Gastrocnemius medialis (tissue), 4 donors: ENCODE data around the gene CNGA2. TPM values are rescaled to one million over a fixed set of nuclear protein-coding genes. Genes with fewer than 3 reads are reported as not detected.
A peak's percentile ranks its signal among the peaks of the same experiment; 100 is the strongest.

ENCODE experiments used
- ATAC-seq, 2 donors: fragments of 150-250 bp; one replicate each; pipeline ENCODE4 v1.9.1; 2016
- DNase-seq, 2 donors: peaks; one replicate each; pipeline ENCODE4 v3.0.0-alpha.2; 2019
- H3K27ac ChIP-seq, 4 donors: fragments of 200-600 bp; sonication (generic); 1 replicate in 1 of 4; 2 replicates in 3 of 4; pipeline ENCODE4 v1.5.1; 2016 to 2018; ENCODE audit warnings: mild to moderate bottlenecking in 2 of 4, moderate library complexity in 1 of 4
- H3K27me3 ChIP-seq, 3 donors: fragments of 200-600 bp; sonication (generic) in 2 of 3; 1 replicate in 1 of 3; 2 replicates in 2 of 3; pipeline versions ENCODE4 v1.5.1 to v1.6.0; 2016 to 2019; ENCODE audit warnings: mild to moderate bottlenecking in 1 of 3, moderate library complexity in 1 of 3
- H3K36me3 ChIP-seq, 2 donors: fragments of 200-600 bp; sonication (generic) in 1 of 2; one replicate each; pipeline ENCODE4 v1.5.1; 2017 to 2018
- H3K4me1 ChIP-seq, 2 donors: fragments of 200-600 bp; sonication (generic) in 1 of 2; one replicate each; pipeline ENCODE4 v1.5.1; 2016 to 2017; ENCODE audit warnings: mild to moderate bottlenecking in 2 of 2
- H3K4me3 ChIP-seq, 4 donors: fragments of 200-600 bp; sonication (generic) in 3 of 4; 1 replicate in 1 of 4; 2 replicates in 3 of 4; pipeline ENCODE4 v1.5.1; 2016 to 2019; ENCODE audit warnings: mild to moderate bottlenecking in 2 of 4
- H3K9me3 ChIP-seq, 3 donors: fragments of 200-600 bp; sonication (generic) in 2 of 3; 1 replicate in 1 of 3; 2 replicates in 2 of 3; pipeline ENCODE4 v1.5.1; 2016 to 2019
- CTCF ChIP-seq, 5 experiments: fragments of 450-650 bp in 3 of 5; fragments of 200-600 bp in 2 of 5; sonication (generic) in 2 of 5; IDR thresholded peaks in 4 of 5; conservative IDR thresholded peaks in 1 of 5; 1 replicate in 4 of 5; 2 replicates in 1 of 5; pipeline ENCODE4 v1.5.1; 2016 to 2019; ENCODE audit warnings: antibody characterized with exemption in 5 of 5, mild to moderate bottlenecking in 3 of 5, moderate library complexity in 3 of 5
- POLR2A ChIP-seq, 2 donors: fragments of 450-650 bp; IDR thresholded peaks; one replicate each; pipeline ENCODE4 v1.6.1; 2017; ENCODE audit warnings: antibody characterized with exemption in 2 of 2, mild to moderate bottlenecking in 2 of 2, moderate library complexity in 2 of 2
- in situ Hi-C, 4 donors: fragments of 200-750 bp; cut with MboI; loops; one replicate each; pipeline versions ENCODE4 v1.15.0 to v1.8.0; 2017; ENCODE audit warnings: low sequenced_read_pairs in 4 of 4
- intact Hi-C: fragments of 100-400 bp; cut with DNase I; formaldehyde crosslinking; loops from one replicate; pipeline ENCODE4 v1.15.1; 2023; ENCODE audit warnings: low total_unique reads
- total RNA-seq, 4 donors: library from RNA; depleted of rRNA; stranded (reverse); fragments of >200 nt; gene quantifications; one replicate each; pipeline versions ENCODE4 v1.1.0 to v1.2.3, GENCODE V29; 2016

CNGA2 gene
- total RNA-seq, 4 donors from 2014 or later = not detected

DNA sequence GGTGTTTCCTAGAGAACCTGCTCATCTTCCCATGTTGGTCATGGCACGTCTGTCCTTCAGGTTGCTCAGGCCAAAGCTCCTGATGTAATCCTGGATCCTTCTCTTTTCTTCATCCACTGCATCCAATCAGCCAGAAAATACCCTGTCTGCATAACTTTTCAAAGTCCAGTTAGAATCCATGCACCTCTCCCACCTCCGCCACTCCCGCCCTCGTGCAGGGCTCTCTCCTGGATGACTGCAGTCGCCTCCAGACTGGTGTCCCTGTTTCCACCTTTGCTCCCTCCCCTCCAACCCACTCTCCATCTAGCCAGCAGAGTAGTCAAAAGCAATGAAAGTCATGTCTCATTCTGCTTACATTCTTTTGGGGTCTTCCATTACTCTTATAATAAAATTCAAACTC, 16.0 kb downstream of the CNGA2 start:
- TF ChIP-seq CTCF (IDR thresholded peaks at IDR 0.05 in 4 of 5, conservative IDR thresholded peaks at IDR 0.05 in 1 of 5) (no peak), POLR2A (IDR thresholded peaks at IDR 0.05) (no peak)
- Histone ChIP-seq H3K27me3 (no peaks in the 10 kb centered on the region), H3K27ac (no peak overlapping the region), H3K36me3 (no peaks in the 10 kb centered on the region), H3K4me3 (no peak overlapping the region), H3K4me1 (no peaks in the 10 kb centered on the region), H3K9me3 (no peaks in the 10 kb centered on the region)
- in situ Hi-C loops (loop anchor here (10.0 to 25.0 kb wide), 3 partner anchors 884 to 1062 kb away; partner anchors contain the start of gene GABRQ (in 4 of the 4)), intact Hi-C loops (loop anchor here (5.0 to 10.0 kb wide), 2 partner anchors 887 to 1064 kb away; partner anchors contain the start of gene GABRQ)
- DNase-seq (no peak), ATAC-seq (no peak)

DNA sequence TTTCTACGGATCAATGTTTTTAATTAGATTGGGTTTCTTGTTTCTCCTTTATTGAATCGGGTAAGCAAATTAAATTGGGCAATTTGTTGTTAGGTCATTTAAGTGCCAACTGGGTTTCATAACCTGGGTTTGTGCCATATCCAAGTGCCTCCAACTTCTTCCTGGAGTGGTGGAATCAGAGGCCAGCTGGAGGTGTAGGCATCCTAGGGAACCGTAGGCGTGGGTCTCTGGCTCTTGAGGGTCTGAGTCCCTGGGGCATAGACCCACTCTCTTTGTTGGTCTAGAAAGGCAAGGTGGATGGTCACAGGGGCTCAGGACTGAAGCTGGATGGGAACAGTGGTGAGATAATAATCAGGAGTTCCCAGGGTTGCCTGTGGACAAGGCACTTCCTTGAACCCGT, 18.3 kb downstream of the CNGA2 start:
- Histone ChIP-seq H3K27ac (no peak overlapping the region), H3K9me3 (no peaks in the 10 kb centered on the region), H3K27me3 (no peaks in the 10 kb centered on the region), H3K4me3 (no peak overlapping the region), H3K4me1 (no peaks in the 10 kb centered on the region), H3K36me3 (no peaks in the 10 kb centered on the region)
- intact Hi-C loops (loop anchor here (5.0 to 10.0 kb wide), 2 partner anchors 884 to 1062 kb away; partner anchors contain the start of gene GABRQ), in situ Hi-C loops (loop anchor here (10.0 to 25.0 kb wide), 3 partner anchors 882 to 1059 kb away; partner anchors contain the start of gene GABRQ (in 4 of the 4))
- no peak for DNase-seq
- TF ChIP-seq CTCF (IDR thresholded peaks at IDR 0.05 in 4 of 5, conservative IDR thresholded peaks at IDR 0.05 in 1 of 5) = no peak
- TF ChIP-seq POLR2A (IDR thresholded peaks at IDR 0.05) = no peak
- no peak for ATAC-seq

DNA sequence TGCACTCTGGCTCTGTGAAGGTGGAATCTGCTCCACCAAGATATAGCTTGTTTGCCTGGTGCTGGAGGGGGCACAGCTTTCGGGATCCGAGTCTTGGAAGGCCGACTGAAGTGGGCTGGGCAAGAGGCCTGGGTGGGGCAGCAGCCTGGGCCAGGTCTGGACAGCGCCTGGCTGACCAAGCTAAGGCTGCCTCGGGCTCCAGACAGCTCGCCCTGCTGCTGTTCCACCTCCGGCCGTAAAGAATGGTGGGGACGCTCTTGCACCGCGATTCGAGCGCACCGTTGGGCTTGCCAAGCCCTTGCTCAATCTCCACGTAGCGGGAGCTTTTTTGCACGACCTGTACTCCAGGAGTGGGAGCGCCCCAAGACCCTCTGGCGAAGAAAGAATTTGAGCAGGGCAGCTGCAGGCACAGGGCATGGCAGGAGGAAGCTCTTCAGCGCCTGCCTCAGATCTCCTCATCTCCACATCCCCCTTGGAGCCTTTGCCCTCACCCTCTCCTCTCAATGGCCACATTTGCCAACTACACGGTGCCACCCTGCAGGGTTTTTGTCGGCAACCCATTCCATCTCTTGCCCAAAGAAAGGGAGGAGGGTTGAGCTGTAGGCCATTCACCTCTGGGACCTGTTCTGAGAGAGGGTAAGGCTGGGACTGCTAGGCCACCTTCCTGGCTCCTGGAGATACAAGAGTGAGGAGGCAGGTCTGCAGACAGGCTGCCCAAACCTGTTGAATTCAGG, 18.9 kb downstream of the CNGA2 start:
- H3K36me3 ChIP-seq = no peaks in the 10 kb centered on the region
- H3K27ac ChIP-seq = no peak overlapping the region
- no peaks in the 10 kb centered on the region for H3K27me3 ChIP-seq
- TF ChIP-seq CTCF (IDR thresholded peaks at IDR 0.05 in 4 of 5, conservative IDR thresholded peaks at IDR 0.05 in 1 of 5) (peak; percentile 37 to 71 (median 59)), POLR2A (IDR thresholded peaks at IDR 0.05) (no peak)
- no peak overlapping the region for H3K4me3 ChIP-seq
- intact Hi-C loops = loop anchor here (5.0 to 10.0 kb wide), 2 partner anchors 884 to 1061 kb away; partner anchors contain the start of gene GABRQ
- no peaks in the 10 kb centered on the region for H3K9me3 ChIP-seq
- peak; percentile 58 to 72 for ATAC-seq
- H3K4me1 ChIP-seq = no peaks in the 10 kb centered on the region
- in situ Hi-C loops = loop anchor here (10.0 to 25.0 kb wide), 3 partner anchors 881 to 1059 kb away; partner anchors contain the start of gene GABRQ (in 4 of the 4)
- DNase-seq = peak; percentile 4 to 19

DNA sequence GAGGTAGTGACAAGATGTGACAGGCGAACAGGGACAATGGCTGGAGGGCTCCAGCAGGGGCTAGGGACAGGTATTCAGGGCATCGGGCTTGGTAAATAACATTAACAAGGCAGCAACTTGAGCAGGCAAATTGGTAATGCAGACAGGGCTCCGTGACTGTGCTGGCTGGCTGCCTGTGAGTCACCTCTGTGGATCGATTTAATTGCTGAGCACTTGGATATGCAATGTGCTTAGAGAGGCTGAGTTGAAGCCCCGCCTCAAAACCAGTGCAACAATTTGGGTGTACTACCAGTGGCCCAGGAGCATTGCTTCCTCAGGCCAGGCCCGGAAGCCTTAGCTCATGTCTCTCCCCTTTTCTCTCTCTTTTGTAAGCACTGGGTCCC, 19.5 kb downstream of the CNGA2 start:
- Histone ChIP-seq H3K9me3 (no peaks in the 10 kb centered on the region), H3K27me3 (no peaks in the 10 kb centered on the region), H3K4me3 (no peak overlapping the region), H3K4me1 (no peaks in the 10 kb centered on the region), H3K27ac (no peak overlapping the region), H3K36me3 (no peaks in the 10 kb centered on the region)
- no peak for DNase-seq
- intact Hi-C loops = loop anchor here (5.0 to 10.0 kb wide), 2 partner anchors 883 to 1061 kb away; partner anchors contain the start of gene GABRQ
- in situ Hi-C loops = loop anchor here (10.0 to 25.0 kb wide), 3 partner anchors 881 to 1058 kb away; partner anchors contain the start of gene GABRQ (in 4 of the 4)
- no peak for TF ChIP-seq CTCF (IDR thresholded peaks at IDR 0.05 in 4 of 5, conservative IDR thresholded peaks at IDR 0.05 in 1 of 5)
- no peak for TF ChIP-seq POLR2A (IDR thresholded peaks at IDR 0.05)
- ATAC-seq = no peak
